Dedifferentiated amniotic fluid mesenchymal stem cell (primary cell): ENCODE measurements around the gene TMEM121B.

Source experiments
- DNase-seq: peaks from one replicate; pipeline ENCODE4 v3.0.0-alpha.2; 2016; ENCODE audit errors: extremely low spot score

TMEM121B gene

DNA sequence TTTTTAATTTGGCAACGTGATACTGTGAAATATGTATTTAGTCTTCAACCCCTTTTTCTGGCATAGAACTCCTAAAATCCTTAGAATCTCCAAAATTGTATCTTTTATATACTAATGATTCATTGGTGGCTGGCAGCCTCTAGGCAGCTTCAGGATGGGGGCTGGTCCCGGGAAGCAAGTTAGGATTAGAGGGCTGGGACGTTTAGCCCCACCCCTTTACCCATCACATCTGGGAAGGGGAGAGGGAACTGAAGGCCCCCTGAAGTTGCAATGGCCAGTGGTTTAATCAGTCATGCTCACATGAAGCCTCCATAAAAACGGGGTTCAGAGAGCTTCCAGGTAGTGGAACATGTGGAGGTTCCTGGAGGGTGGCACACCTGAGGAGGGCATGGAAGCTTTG is 29.3 kb downstream of the TMEM121B start:
- DNase-seq = no peak

DNA sequence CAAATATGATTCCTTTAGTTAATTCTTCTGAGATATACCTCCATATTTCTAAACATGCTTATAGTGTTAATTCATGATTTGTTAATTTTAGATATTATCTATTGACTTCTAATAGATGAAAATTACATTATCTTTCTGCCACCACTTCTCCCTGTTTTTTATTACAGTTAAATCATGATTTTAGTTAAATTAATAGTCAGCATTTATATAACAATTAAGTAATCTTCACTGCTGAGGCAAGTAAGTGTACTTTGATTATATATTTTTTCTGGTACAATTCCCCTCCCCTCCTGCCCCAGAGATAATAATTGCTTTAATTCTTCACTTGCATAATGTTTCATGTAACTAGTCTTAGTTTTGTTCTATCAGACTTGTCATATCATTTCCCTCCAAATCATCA is 30.6 kb downstream of the TMEM121B start:
- no peak for DNase-seq

DNA sequence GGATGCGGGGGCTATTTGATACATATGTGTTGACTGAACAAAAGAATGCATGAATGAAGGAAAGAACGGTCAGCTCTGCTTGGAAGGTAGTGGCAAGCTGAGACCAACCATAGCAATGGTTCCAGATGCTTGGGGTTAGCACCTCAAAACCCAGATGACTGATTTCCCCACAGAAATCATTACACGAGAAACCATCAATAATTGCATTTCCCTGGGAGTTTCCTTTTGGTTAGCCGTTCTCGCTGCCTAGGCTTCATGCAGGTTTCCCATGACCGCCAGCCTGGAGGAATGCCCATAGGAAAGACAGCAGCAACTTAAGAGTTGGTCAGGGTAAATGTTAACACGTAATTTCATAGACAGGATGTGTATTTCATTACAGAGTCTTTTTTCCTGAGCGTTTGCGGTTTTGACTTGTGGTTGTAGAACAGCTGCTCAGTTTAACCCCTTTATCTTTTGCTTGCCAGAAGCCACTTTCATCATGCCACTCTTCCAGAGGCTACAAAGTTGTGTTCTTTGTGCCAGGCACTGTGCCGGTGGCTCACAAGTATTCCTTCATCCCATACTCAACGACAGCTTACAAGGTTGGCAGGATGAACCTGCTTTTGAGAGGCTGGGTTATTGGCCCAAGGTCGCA is 33.5 kb downstream of the TMEM121B start:
- DNase-seq = no peak

DNA sequence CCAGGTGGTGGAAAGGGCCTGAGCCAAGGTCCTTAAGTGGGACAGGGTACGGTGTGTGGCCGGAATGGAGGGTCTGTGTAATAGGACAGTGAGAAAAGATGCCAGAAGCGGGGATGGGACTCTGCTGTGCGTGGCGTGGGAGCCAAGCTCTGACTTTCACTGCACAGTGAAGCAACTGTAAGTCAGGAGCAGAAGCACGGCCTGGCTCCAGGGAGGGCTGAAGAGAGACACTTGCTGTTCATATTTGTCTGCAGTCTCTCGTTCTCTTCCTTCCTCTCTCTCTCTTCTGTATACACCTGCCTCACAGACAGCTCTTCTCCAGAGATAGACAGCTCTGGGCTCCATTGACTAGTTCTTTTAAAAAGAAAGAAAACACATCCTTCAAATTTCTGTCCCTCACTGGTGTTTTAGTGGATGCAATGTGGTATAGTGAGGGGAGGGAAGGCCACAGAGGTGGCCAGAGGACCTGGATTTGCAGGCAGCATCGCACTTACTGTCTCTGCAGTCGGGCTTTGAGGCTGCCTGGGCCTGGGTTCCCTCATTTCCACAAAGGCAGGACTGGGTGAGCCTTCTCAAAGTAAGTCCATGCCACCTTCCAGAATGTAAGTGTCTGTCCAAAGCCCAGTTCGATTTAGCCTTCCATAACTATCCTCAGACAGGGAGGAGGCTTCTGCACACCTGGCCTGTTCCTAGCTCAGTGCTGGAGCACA is 34.2 kb downstream of the TMEM121B start:
- no peak for DNase-seq

DNA sequence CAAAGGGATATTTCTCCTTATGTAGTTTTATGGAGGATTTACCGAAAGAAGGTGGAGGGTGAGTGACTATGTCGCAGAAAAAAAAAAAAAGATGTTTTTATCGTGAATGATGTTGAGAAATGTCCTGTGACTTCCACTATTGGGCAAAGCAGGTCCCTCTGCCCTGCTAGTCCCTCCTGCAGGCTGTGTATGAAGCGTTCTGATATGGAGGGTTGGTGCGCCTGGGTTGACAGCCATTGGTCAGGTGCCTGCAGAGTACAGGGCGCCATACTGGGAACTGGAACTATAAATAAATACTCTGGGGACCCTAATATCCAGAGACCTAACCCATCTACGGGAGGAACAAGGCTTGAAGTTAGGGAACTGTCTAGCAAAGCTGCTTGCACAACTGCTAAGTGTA is 34.9 kb downstream of the TMEM121B start:
- DNase-seq = no peak

DNA sequence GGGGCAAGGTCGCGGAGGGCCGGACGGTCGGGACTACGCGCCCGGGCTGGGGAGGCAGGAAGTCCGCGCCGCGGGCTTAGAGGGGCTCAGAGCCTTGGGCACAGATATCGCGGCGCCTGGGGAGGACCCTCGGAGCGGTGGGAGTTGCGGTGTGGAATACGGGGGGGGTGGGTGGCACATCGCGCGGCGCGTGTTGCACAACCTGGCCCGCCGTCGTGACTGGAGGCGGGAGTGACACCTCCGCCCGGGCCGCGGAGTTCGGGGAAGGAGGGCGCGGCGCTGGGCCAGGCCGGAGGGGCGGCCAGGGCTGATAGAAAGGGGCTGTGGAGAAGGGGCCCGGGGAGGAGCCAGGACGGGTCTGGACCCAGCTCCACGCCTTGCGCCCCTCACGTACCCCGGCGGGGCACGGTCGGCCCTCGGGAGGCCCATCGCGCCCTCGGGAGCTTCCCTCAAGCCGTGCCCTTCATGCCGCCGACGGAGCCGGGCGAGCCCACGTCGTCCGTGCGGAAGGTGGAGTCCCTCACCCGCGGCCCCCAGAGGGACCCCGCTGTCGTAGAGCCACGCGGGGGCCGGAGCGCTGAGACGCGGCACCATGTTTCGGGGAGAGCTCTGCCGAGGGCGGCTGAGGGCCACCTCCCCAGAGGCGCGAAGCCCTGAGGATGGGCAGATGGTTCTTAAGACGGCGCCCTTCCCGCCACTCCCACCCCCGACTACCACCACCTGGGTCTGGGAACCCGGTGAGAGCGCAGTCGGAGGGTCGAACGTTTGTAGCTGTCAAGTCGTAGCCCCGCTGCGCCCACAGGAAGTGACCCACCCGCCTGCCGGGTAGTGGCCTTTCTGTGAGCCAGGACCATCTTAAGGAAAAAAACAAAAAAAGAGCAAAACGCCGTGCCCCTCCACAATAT is 35.6 kb downstream of the TMEM121B start:
- DNase-seq = no peak

DNA sequence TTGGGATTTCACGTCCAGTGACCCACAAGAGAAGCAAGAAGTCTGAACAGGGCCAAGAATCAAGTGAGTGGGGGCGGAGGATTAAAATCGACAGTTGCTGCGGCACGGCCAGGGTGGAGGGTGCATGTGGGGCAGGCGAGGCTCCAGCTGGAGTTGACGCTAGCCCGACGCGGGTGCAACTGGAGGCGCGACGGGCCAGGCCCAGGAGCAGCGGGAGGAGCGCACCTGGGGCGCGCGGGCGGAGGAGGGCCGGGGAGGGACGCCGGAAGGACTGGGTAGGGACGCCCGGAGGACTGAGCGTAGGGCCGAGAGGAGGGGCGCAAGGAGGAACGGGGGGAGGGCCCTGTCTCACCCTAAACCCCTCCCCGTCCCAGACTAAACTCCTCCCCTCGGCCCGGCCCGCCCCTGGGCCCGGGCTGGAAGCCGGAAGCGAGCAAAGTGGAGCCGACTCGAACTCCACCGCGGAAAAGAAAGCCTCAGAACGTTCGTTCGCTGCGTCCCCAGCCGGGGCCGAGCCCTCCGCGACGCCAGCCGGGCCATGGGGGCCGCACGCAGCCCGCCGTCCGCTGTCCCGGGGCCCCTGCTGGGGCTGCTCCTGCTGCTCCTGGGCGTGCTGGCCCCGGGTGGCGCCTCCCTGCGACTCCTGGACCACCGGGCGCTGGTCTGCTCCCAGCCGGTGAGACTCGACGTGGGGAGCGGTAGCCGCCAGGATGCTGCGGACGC is 36.4 kb downstream of the TMEM121B start, which contains the start of gene IL17RA:
Gene IL17RA (plus strand): TSS at position 447 of the 723 bp plus-strand sequence. CDS start 92 bp downstream, at position 539.
- DNase-seq = peak; percentile 78

DNA sequence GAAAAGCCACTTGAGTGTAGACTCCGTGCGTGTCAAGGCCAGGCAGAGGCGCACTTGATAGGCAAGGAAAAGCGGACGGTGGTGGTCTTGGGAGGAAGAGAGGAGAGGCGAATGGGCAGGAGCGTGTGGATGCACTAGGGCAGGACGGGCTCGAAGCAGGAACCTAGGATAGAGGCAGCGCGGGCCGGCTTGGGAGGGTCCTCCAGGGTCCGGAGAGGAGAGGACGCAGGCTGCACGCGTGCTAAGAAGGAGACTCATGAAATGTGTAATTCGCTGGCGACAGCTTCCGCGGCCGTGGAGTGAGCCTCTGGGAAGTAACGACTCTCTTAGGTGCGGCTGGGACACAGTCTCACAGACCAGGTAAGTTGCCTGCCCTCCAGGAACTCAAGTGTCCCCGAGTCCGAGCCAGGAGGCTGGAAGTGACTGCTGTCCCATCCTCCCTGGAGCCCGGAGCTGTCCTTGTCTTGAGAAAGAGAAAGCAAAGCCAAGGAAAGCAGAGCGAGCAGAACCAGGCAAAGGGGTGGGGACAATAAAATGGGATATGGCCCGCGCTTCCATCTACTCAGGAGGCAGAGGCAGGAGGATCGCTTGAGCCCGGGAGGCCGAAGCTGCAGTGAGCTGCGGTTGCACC is 37.2 kb downstream of the TMEM121B start:
- no peak for DNase-seq

DNA sequence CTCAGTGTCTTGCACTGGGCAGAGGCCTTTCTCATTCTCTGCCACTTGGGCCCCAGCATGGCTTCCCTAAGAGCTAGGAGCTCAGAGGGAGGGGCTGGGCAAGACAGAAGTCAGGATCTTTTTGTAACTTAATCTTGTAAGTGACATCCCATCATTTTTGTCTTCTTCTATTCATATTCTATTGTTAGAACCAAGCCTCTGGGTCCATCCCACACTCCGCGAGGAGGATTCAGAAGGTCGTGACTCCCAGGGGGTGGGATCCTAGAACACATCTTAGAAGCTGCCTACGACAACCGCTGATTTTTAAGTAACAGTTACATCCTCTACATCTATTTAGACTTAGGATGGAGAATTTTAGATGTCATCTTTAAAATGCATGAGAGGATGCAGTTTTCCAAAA is 37.9 kb downstream of the TMEM121B start:
- no peak for DNase-seq

DNA sequence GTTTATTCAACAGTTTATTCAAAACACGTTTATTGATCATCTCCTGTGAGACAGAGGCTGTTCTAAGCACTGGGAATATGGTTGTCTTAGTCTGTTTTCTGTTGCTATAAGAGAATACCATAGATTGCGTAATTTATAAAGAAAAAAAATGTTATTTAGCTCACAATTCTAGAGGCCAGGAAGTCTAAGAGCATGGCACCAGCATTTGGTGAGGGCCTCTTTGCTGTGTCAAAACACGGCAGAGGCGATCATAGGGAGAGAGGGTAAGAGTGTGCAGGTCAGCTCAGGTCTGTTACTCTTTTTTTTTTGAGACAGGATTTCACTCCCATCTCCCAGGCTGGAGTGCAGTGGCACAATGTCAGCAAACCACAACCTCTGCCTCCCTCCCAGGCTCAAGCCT is 41.6 kb downstream of the TMEM121B start:
- DNase-seq = no peak

DNA sequence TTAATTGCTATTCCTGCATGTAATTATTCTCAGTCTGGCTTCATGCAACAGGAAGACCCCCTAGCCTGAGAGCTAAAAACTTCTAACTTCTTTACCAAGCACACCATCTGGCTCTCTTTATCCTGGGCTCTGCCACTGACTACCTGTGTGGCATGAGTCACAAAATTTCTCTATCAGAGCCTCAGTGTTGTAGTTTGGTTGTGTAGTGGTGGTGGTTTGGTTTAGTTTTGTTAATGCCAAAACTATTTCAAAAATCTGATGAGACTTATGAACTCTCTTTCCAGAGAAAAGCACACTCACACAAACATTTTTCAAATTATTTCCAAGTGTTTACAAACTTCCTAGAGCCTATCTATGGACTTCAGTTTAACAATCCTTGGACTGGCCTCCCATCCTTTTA is 43.9 kb downstream of the TMEM121B start:
- DNase-seq = peak; percentile 45

DNA sequence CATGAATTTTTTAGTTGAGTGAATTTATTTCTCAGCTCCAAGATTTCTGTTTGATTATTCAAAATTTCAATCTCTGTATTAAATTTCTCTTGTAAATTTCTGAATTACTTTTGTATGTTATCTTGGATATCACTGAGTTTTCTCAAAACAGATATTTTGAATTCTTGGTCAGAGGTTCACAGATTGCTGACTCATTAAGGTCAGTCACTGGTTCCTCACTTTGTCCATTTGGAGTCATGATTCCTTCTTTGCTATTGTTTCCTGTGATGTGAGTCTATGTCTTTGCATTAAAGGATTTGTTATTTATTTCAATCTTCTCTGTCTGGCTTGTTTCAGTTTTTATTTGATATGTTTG is 46.5 kb downstream of the TMEM121B start:
- DNase-seq = no peak

DNA sequence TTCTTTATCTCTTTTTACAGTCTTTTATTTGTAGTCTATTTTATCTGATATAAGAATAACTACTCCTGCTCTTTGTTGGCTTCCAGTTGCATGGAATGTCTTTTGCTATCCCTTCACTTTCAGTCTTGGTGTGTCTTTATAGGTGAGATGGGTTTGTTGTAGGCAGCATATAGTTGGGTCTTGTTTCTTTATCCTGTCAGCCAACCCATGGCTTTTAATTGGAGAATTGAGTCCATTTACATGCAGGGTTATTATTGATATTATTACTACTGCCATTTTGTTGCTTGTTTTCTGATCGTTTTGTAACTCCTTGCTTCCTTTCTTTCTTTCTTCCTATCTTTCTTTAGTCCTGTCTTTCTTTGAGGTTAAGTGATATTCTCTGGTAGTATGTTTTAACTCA is 48.3 kb downstream of the TMEM121B start:
- no peak for DNase-seq
